Endothelial cell of umbilical vein (primary cell): Measurements from ENCODE around the gene TRPM8. TPM values are rescaled to one million over a fixed set of nuclear protein-coding genes. Genes with fewer than 3 reads are reported as not detected.

Experiments
- BruUV-seq: library from RNA; stranded (reverse); fragments of 400-500 nt; replicated peaks from 2 replicates; lab custom pipeline; 2021; lab: Mats Ljungman, UMichigan
- CTCF ChIA-PET: fragments of 300-600, 350-600 bp; sonication (Branson Sonifier 250); formaldehyde crosslinking; loops from one replicate; lab custom pipeline; 2021; ENCODE audit warnings: antibody characterized with exemption, inconsistent platforms; lab: Charles Lee
- POLR2A ChIA-PET: fragments of 300-600, 350-600 bp; sonication (Branson Sonifier 250); formaldehyde crosslinking; loops from one replicate; lab custom pipeline; 2021; ENCODE audit warnings: antibody characterized with exemption, inconsistent platforms; lab: Charles Lee
- DNase-seq: peaks from one replicate; pipeline ENCODE4 v3.0.0-alpha.2; 2011; ENCODE audit warnings: low read depth, low spot score
- FAIRE-seq: peaks from 2 replicates; lab custom pipeline; 2011; peaks lifted over from hg19 to GRCh38; lab: Jason Lieb, UNC
- H2AFZ ChIP-seq: 2 replicates; pipeline ENCODE4 v1.6.0; 2012; ENCODE audit warnings: low read depth, low read length, control low read depth, inconsistent platforms
- H3K27ac ChIP-seq: 2 replicates; pipeline ENCODE4 v1.5.1; 2011; ENCODE audit warnings: low read depth, mild to moderate bottlenecking, control low read depth, low read length, moderate library complexity; ENCODE audit not compliant: insufficient read depth
- H3K27me3 ChIP-seq, 2 experiments: 2 replicates each; pipeline versions ENCODE4 v1.6.0 to v1.6.1; 2011; ENCODE audit warnings: low read length in 2 of 2, mixed read lengths in 1 of 2; ENCODE audit not compliant: control insufficient read depth in 2 of 2, insufficient read depth in 2 of 2
- H3K36me3 ChIP-seq, 2 experiments: 2 replicates in 1 of 2; 3 replicates in 1 of 2; pipeline ENCODE4 v1.5.1; 2011; ENCODE audit warnings: low read length in 2 of 2, mild to moderate bottlenecking in 1 of 2, moderate library complexity in 1 of 2; ENCODE audit not compliant: control insufficient read depth in 2 of 2, insufficient read depth in 2 of 2; ENCODE audit errors: extremely low read depth in 1 of 2
- H3K4me1 ChIP-seq: 3 replicates; pipeline ENCODE4 v1.5.1; 2011; ENCODE audit warnings: mild to moderate bottlenecking, low read length; ENCODE audit not compliant: control insufficient read depth, insufficient read depth; ENCODE audit errors: extremely low read depth
- H3K4me2 ChIP-seq: 2 replicates; pipeline ENCODE4 v1.6.1; 2011; ENCODE audit warnings: low read length, control low read depth, mixed read lengths; ENCODE audit not compliant: insufficient read depth
- H3K4me3 ChIP-seq, 3 experiments: fragments of 200-600 bp in 1 of 3; sonication (generic), shearing (Covaris generic) in 1 of 3; replicated peaks in 1 of 3; 2 replicates each; pipeline ENCODE4 v1.5.1; 2011 to 2016; ENCODE audit warnings: control low read depth in 3 of 3, low read length in 3 of 3, mild to moderate bottlenecking in 2 of 3, inconsistent platforms in 1 of 3, low read depth in 1 of 3, moderate library complexity in 1 of 3; ENCODE audit not compliant: insufficient read depth in 1 of 3
- H3K79me2 ChIP-seq: 2 replicates; pipeline ENCODE4 v1.6.0; 2012; ENCODE audit warnings: low read length, inconsistent platforms; ENCODE audit not compliant: control insufficient read depth, insufficient read depth
- H3K9ac ChIP-seq: replicated peaks from 2 replicates; pipeline ENCODE3; 2011; ENCODE audit warnings: low read length, control low read depth; ENCODE audit not compliant: insufficient read depth; ENCODE audit errors: extremely low read depth
- H3K9me1 ChIP-seq: replicated peaks from 3 replicates; pipeline ENCODE4 v1.6.0; 2011; ENCODE audit warnings: mild to moderate bottlenecking, low read length; ENCODE audit not compliant: control insufficient read depth, insufficient read depth; ENCODE audit errors: extremely low read depth
- H3K9me3 ChIP-seq: replicated peaks from 2 replicates; pipeline ENCODE4 v1.5.1; 2012; ENCODE audit warnings: low read length, inconsistent platforms; ENCODE audit not compliant: control insufficient read depth, insufficient read depth
- H4K20me1 ChIP-seq: replicated peaks from 2 replicates; pipeline ENCODE3; 2011; ENCODE audit warnings: mild to moderate bottlenecking, low read length; ENCODE audit not compliant: control insufficient read depth, insufficient read depth; ENCODE audit errors: extremely low read depth
- CTCF ChIP-seq, 2 donors: IDR thresholded peaks; 1 replicate in 1 of 2; 2 replicates in 1 of 2; pipeline ENCODE4 v1.5.1; 2011; ENCODE audit warnings: low read length in 2 of 2, mild to moderate bottlenecking in 2 of 2, moderate library complexity in 2 of 2, control low read depth in 1 of 2, inconsistent platforms in 1 of 2, low read depth in 1 of 2; ENCODE audit not compliant: insufficient read depth in 1 of 2; ENCODE audit errors: extremely low read depth in 1 of 2
- EZH2 ChIP-seq: IDR thresholded peaks from 2 replicates; pipeline ENCODE4 v1.6.1; 2012; ENCODE audit warnings: borderline replicate concordance, low read depth, mild to moderate bottlenecking, moderate library complexity, low read length, inconsistent platforms; ENCODE audit not compliant: severe bottlenecking
- FOS ChIP-seq: IDR thresholded peaks from 2 replicates; pipeline ENCODE4 v1.6.1; 2011; ENCODE audit warnings: mild to moderate bottlenecking, low read length, moderate library complexity, borderline replicate concordance; ENCODE audit not compliant: insufficient read depth
- GATA2 ChIP-seq: IDR thresholded peaks from 2 replicates; pipeline ENCODE4 v1.7.0; 2011; ENCODE audit warnings: low read depth, mild to moderate bottlenecking, moderate library complexity, mixed read lengths, low read length; ENCODE audit not compliant: insufficient read length, insufficient read depth
- JUN ChIP-seq: IDR thresholded peaks from 2 replicates; pipeline ENCODE4 v1.6.1; 2011; ENCODE audit warnings: borderline replicate concordance, low read depth; ENCODE audit not compliant: insufficient read length, insufficient read depth
- MAX ChIP-seq: IDR thresholded peaks from 2 replicates; pipeline ENCODE4 v1.6.1; 2011; ENCODE audit not compliant: insufficient read depth, insufficient read length
- MYC ChIP-seq: IDR thresholded peaks from one replicate; pipeline ENCODE4 v1.6.1; 2011; ENCODE audit warnings: mild to moderate bottlenecking, low read depth, low read length
- POLR2A ChIP-seq: IDR thresholded peaks from 2 replicates; pipeline ENCODE4 v1.6.1; 2012; ENCODE audit warnings: low read depth, mild to moderate bottlenecking, control low read depth, low read length
- POLR2AphosphoS5 ChIP-seq: IDR thresholded peaks from 2 replicates; pipeline ENCODE4 v1.6.1; 2012; ENCODE audit warnings: low read depth, mild to moderate bottlenecking, control low read depth, low read length, moderate library complexity; ENCODE audit not compliant: insufficient read depth
- dilution Hi-C: fragments of 300-500 bp; cut with MboI; formaldehyde crosslinking; loops from one replicate; pipeline ENCODE4 v1.15.0; 2019; ENCODE audit warnings: low sequenced_read_pairs; ENCODE audit not compliant: extremely low pct_ligation_motif_present
- intact Hi-C: fragments of 100-400 bp; cut with micrococcal nuclease; formaldehyde crosslinking; loops from one replicate; pipeline ENCODE4 v1.10.0; 2022
- polyA plus RNA-seq, 4 experiments: library from polyadenylated mRNA; depleted of rRNA in 3 of 4; stranded (reverse) in 3 of 4; unstranded in 1 of 4; fragments of >200 nt; gene quantifications; 2 replicates each; pipeline versions ENCODE4 v1.2.1 to v1.2.3, GENCODE V29; 2011 to 2012; ENCODE audit warnings: missing spikeins in 1 of 4
- total RNA-seq: library from RNA; stranded (reverse); gene quantifications from 2 replicates; pipeline ENCODE4 v1.2.3, GENCODE V29; 2021

The TRPM8 gene
- total and polyA plus RNA-seq, 2 donors (not counting 3 experiments of a cell fraction or from before 2014, with no cell fraction given): not detected

- CTCF ChIA-PET: no interaction called here
- TF ChIP-seq FOS (no peak), POLR2A (no peak), POLR2AphosphoS5 (no peak), EZH2 (no peak), GATA2 (no peak), MAX (no peak), JUN (no peak), CTCF (IDR thresholded peaks at IDR 0.05; ENCODE audit: extremely low read depth in 1 of 2, insufficient read depth in 1 of 2, low read depth in 1 of 2, low read length in 2 of 2) (no peak), MYC (no peak)
- Histone ChIP-seq H3K36me3 (no peaks in the 10 kb centered on the region), H3K4me2 (no peak overlapping the region), H2AFZ (no peak overlapping the region), H3K9me1 (no peaks in the 10 kb centered on the region), H4K20me1 (no peaks in the 10 kb centered on the region), H3K4me1 (no peaks in the 10 kb centered on the region), H3K4me3 (no peak overlapping the region), H3K9me3 (no peaks in the 10 kb centered on the region), H3K79me2 (no peaks in the 10 kb centered on the region), H3K27ac (no peak overlapping the region), H3K9ac (no peak overlapping the region), H3K27me3 (peaks cover 0 to 14% of the 10 kb centered on the region in 2 experiments)
- dilution Hi-C loops (no loop called here), intact Hi-C loops (no loop called here)
- POLR2A ChIA-PET: no interaction called here
- no peak for FAIRE-seq
- DNase-seq: no peak
- no TSS peak for BruUV-seq
Measured at GRCh38 chr2:233936089-233936488, 18.9 kb downstream of the TRPM8 start.
